Muscle of leg (tissue), 11 donors: ENCODE results near the gene IGF2BP3. TPM values are rescaled to one million over a fixed set of nuclear protein-coding genes. Genes with fewer than 3 reads are reported as not detected.

ENCODE experiments used
- DNase-seq: peaks from one replicate; pipeline ENCODE4 v3.0.0; 2013
- H3K27ac ChIP-seq: one replicate; pipeline ENCODE4 v1.5.1; 2013; ENCODE audit warnings: mild to moderate bottlenecking, low read length, control low read depth
- H3K27me3 ChIP-seq: one replicate; pipeline ENCODE4 v1.6.1; 2013; ENCODE audit warnings: low read length; ENCODE audit not compliant: control insufficient read depth, insufficient read depth
- H3K36me3 ChIP-seq: one replicate; pipeline ENCODE4 v1.6.1; 2013; ENCODE audit warnings: low read length; ENCODE audit not compliant: control insufficient read depth, insufficient read depth
- H3K4me1 ChIP-seq: one replicate; pipeline ENCODE4 v1.6.1; 2013; ENCODE audit warnings: low read length; ENCODE audit not compliant: control insufficient read depth, insufficient read depth
- H3K4me3 ChIP-seq: one replicate; pipeline ENCODE4 v1.5.1; 2013; ENCODE audit warnings: low read length, control low read depth
- H3K9me3 ChIP-seq: replicated peaks from 2 replicates; pipeline ENCODE4 v1.6.1; 2013; ENCODE audit warnings: low read depth, low read length; ENCODE audit not compliant: control insufficient read depth
- WGBS: methylation state at CpG from one replicate; pipeline ENCODE4 v1.1.5; 2013; ENCODE audit warnings: missing lambda C conversion rate; ENCODE audit not compliant: insufficient coverage; 5-methylcytosine and 5-hydroxymethylcytosine counted together
- polyA plus RNA-seq, 8 donors: library from polyadenylated mRNA; unstranded; fragments of 120-200 nt; gene quantifications; one replicate each; pipeline versions ENCODE4 v1.2.1 to v1.2.3, GENCODE V29; 2013; ENCODE audit warnings: inconsistent platforms in 1 of 8, low replicate concordance in 1 of 8; ENCODE audit not compliant: insufficient read length in 8 of 8, insufficient read depth in 1 of 8
- total RNA-seq: library from RNA; stranded (reverse); fragments of 120-200 nt; gene quantifications from one replicate; pipeline ENCODE4 v1.2.4, GENCODE V29; 2013

Gene IGF2BP3
- total and polyA plus RNA-seq, 9 donors, result 26.2 to 39.2 (median 31.5) TPM

DNA sequence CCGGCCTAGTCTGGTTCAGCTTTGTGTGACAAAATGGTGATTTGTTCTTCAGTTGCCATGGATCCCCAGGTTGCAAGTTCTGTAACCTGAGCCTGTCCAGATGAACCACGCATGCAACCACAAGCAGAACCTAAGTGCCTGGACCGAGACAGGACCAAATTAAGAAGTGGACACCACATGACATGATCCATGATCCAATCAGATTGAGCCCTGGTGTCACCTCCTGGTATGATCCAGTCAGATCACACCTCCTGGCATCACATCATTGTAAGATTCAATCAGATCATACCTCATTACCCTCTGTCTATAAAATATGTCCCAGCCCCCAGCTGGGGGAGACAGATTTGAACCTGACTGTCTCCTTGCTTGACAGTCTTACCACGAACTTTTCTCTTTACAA, 101.2 kb downstream of the IGF2BP3 start:
- WGBS, result 95% methylated on average over 3 of the region's 4 CpGs
- DNase-seq, result no peak
- no peaks in the 10 kb centered on the region for H3K27me3 ChIP-seq
- no peak overlapping the region for H3K27ac ChIP-seq
- no peak overlapping the region for H3K4me3 ChIP-seq
- no peaks in the 10 kb centered on the region for H3K36me3 ChIP-seq
- peaks cover 4% of the 10 kb centered on the region for H3K4me1 ChIP-seq
- no peaks in the 10 kb centered on the region for H3K9me3 ChIP-seq

DNA sequence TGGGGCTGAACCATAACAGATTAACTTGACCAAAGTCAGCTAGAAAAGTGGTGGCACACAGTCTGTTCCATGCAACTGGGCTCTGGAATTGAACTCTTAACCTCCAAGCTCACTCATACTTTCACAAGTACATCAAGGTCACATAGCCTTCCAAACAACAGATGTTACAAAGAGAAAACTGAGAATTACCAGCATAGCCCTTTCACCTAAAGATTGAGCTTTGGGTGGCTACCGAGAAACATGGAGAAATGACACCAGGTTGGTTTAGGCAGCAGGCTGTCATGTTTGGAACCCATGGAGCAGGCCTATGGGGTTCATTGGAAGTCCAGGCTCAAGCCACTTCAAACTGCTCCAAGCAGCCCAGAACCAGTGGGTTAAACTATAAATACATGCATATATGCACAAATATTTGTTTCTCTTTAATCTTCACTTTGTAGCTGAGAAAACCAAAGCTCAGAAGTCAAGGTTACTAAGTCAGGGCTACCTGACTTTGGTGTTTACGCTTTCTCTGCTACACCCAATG, 112.1 kb downstream of the IGF2BP3 start:
- DNase-seq, result no peak
- no peaks in the 10 kb centered on the region for H3K4me1 ChIP-seq
- 90% methylated on average over 2 of the region's 2 CpGs for WGBS
- no peak overlapping the region for H3K27ac ChIP-seq
- H3K9me3 ChIP-seq, result no peaks in the 10 kb centered on the region
- H3K4me3 ChIP-seq, result no peak overlapping the region
- no peaks in the 10 kb centered on the region for H3K27me3 ChIP-seq
- H3K36me3 ChIP-seq, result peaks cover 4% of the 10 kb centered on the region

DNA sequence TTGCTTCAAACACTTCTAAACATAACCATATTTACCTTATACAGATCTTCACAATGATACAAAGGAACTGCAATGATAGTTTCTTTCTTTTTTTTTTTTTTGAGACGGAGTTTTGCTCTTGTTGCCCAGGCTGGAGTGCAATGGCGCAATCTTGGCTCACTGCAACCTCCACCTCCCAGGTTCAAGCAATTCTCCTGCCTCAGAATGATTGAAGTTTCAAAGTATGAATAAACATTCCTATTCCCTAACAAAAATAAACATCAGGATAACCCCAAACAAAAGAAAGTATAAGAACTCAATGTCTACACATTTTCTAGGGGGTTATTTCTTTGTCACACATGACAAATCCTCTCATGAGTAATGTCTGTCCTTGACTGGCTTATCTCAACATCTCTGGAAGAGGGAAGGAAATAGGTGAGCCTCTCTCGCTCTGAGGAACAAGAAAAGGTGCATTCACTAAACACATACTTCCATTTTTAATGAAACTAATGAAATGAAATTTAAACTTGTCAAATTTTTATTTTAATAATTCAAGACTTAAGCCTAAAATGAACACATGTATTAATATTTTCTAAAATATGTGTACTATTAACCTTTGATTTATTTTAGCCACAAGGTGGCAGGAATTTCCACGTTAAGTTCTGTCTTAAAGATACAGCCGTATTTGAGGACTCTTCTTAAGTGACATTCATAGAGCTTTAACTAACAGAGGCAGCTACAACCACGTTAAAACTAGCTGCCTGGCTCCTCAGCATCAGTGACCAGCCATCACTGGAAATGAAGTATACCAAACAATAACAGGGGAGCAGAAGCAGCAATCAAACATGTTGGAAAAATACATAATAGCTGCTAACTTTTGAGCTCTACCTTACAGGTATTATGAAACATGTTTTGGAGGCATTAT, 112.8 kb downstream of the IGF2BP3 start:
- Histone ChIP-seq H3K4me3 (no peak overlapping the region), H3K27ac (no peak overlapping the region), H3K36me3 (peaks cover 4% of the 10 kb centered on the region), H3K4me1 (no peaks in the 10 kb centered on the region), H3K9me3 (no peaks in the 10 kb centered on the region), H3K27me3 (no peaks in the 10 kb centered on the region)
- WGBS, result no CpG with 5 or more reads among the region's 6 CpGs
- DNase-seq, result peak; percentile 76

GRCh38 chr7:23356726-23357125, 113.6 kb downstream of the IGF2BP3 start:
- Histone ChIP-seq H3K4me1 (no peaks in the 10 kb centered on the region), H3K27me3 (no peaks in the 10 kb centered on the region), H3K4me3 (no peak overlapping the region), H3K9me3 (no peaks in the 10 kb centered on the region), H3K36me3 (peaks cover 4% of the 10 kb centered on the region), H3K27ac (no peak overlapping the region)
- DNase-seq, result no peak
- no CpG with 5 or more reads among the region's 3 CpGs for WGBS

GRCh38 chr7:23356168-23356567, 114.1 kb downstream of the IGF2BP3 start:
- peaks cover 4% of the 10 kb centered on the region for H3K36me3 ChIP-seq
- no peaks in the 10 kb centered on the region for H3K9me3 ChIP-seq
- H3K27ac ChIP-seq, result no peak overlapping the region
- H3K4me1 ChIP-seq, result no peaks in the 10 kb centered on the region
- no peaks in the 10 kb centered on the region for H3K27me3 ChIP-seq
- H3K4me3 ChIP-seq, result no peak overlapping the region
- no peak for DNase-seq
- no CpG with 5 or more reads among the region's 3 CpGs for WGBS

DNA sequence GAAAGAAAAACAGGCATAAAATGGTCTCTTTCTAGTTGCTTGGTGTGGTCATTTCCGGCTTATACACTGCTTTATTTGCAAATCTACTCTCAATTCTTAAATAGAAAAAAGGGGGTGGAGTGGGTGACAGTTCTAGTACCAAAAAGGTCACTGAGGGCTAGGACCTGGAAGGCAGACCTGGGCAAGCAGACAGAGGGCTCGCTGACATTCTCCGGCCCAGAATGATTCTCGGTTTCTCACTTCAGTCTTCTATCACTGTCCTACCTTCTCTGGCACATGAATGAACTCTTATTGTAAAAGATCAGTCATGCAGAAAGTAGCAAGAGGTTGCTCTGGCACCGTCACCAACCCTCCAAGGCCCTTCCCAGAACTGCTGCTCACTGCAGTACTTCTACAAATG, 117.1 kb downstream of the IGF2BP3 start:
- Histone ChIP-seq H3K27ac (no peak overlapping the region), H3K36me3 (no peaks in the 10 kb centered on the region), H3K4me1 (no peaks in the 10 kb centered on the region), H3K27me3 (no peaks in the 10 kb centered on the region), H3K9me3 (no peaks in the 10 kb centered on the region), H3K4me3 (no peak overlapping the region)
- DNase-seq, result no peak
- WGBS, result 94% methylated on average over 3 of the region's 5 CpGs

DNA sequence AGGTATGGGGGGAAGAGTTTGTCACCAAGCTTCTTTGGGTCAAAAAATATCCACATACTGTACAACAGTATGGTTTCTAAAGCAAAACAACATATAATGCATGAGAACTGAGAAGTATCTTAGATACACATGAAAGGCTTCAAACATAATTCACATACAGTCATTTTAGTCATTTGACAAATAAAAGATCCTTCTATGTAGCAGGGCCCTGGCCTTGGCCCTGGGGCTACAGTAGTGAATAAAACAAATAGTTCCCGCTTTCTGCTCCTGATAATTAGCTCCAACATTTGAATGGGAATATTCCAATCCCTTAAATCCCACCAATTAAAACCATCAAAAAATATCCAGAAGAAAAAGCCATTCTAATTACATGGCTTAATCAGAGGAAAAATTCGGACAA, 119.8 kb downstream of the IGF2BP3 start:
- Histone ChIP-seq H3K27ac (no peak overlapping the region), H3K9me3 (no peaks in the 10 kb centered on the region), H3K4me1 (no peaks in the 10 kb centered on the region), H3K27me3 (no peaks in the 10 kb centered on the region), H3K4me3 (no peak overlapping the region), H3K36me3 (peaks cover 14% of the 10 kb centered on the region)
- DNase-seq, result no peak
- WGBS, result no CpG with 5 or more reads among the region's 2 CpGs

- no peaks in the 10 kb centered on the region for H3K9me3 ChIP-seq
- 42% methylated on average over 2 of the region's 7 CpGs for WGBS
- no peak overlapping the region for H3K4me3 ChIP-seq
- H3K27me3 ChIP-seq, result no peaks in the 10 kb centered on the region
- no peak for DNase-seq
- no peaks in the 10 kb centered on the region for H3K4me1 ChIP-seq
- no peak overlapping the region for H3K27ac ChIP-seq
- H3K36me3 ChIP-seq, result peaks cover 20% of the 10 kb centered on the region
Observed at GRCh38 chr7:23349484-23350157, 120.7 kb downstream of the IGF2BP3 start.

- Histone ChIP-seq H3K4me3 (no peak overlapping the region), H3K4me1 (no peaks in the 10 kb centered on the region), H3K9me3 (no peaks in the 10 kb centered on the region), H3K36me3 (peaks cover 24% of the 10 kb centered on the region), H3K27me3 (no peaks in the 10 kb centered on the region), H3K27ac (no peak overlapping the region)
- WGBS, result 89% methylated on average over 7 of the region's 8 CpGs
- no peak for DNase-seq
Observed at GRCh38 chr7:23347682-23348180, 122.6 kb downstream of the IGF2BP3 start.

DNA sequence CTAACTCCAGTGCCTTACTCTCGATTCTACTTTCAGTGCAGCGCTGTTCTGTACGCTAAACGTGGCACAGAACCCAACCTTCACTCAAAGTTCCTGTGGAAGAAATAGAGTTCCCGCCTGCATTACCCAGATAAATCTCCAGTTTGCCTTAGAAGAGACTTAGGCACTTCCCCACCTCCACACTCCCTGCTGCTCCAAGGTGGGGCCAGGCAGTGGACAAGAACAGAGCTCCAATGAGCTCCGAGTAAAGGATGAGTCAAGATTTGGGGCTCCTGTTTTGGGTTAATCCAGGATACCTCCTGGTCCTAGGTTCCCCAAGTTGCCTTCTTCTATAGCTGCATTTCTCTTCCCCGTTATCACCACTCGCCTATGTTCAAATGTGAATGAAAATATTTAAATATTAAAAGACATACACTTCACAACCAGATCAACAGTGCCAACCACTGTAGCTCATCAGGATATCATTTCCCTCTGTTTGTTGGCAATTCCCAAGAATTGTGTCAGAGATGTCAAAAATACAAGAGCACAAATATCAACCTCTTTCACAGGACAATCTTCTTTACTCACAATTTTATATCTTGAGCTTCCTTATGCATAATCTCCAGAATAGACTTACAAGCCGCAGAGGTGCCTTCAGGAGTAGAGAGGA, 123.1 kb downstream of the IGF2BP3 start:
- no peak overlapping the region for H3K27ac ChIP-seq
- H3K4me3 ChIP-seq, result no peak overlapping the region
- H3K4me1 ChIP-seq, result no peaks in the 10 kb centered on the region
- H3K36me3 ChIP-seq, result peaks cover 24% of the 10 kb centered on the region
- DNase-seq, result no peak
- no peaks in the 10 kb centered on the region for H3K9me3 ChIP-seq
- H3K27me3 ChIP-seq, result no peaks in the 10 kb centered on the region
- 85% methylated on average over 4 of the region's 9 CpGs for WGBS
